Dermis microvascular lymphatic vessel endothelial cell (primary cell): ENCODE results near the gene MEIS3. TPM values are rescaled to one million over a fixed set of nuclear protein-coding genes. Genes with fewer than 3 reads are reported as not detected.
A peak's percentile ranks its signal among the peaks of the same experiment; 100 is the strongest.
"Not testable (repeated sequence)": the region's sequence is repeated elsewhere in the genome, so short reads cannot be mapped to it uniquely, and the experiment has no call there.

ENCODE experiments used
- DNase-seq, 2 donors: peaks; one replicate each; pipeline versions ENCODE4 v3.0.0 to v3.0.0-alpha.2; 2010; ENCODE audit warnings: low read depth in 2 of 2
- total RNA-seq: library from RNA; depleted of rRNA; stranded (reverse); fragments of >200 nt; gene quantifications from 2 replicates; pipeline ENCODE4 v1.2.1, GENCODE V29; 2014

The MEIS3 gene
- total RNA-seq, 1 donor from 2014 or later = 0.26 TPM

DNA sequence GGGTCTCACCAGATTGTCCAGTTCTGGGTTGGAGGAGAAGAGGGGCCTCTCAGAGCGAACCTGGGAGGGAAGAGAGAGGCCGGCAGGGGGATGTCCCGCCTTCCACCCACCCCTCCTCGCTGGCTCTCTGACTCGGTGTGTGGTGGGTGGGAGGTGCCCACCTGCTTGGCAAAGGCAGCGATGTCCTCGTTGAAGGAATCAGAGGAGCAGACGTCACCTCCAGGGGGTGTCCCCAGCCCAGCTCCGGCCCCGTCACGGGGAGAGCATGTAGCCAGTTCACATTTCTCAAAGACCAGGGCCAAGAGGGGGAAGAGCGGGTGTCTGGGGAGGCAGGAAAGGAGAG, 2.7 kb downstream of the MEIS3 start:
- no peak for DNase-seq

DNA sequence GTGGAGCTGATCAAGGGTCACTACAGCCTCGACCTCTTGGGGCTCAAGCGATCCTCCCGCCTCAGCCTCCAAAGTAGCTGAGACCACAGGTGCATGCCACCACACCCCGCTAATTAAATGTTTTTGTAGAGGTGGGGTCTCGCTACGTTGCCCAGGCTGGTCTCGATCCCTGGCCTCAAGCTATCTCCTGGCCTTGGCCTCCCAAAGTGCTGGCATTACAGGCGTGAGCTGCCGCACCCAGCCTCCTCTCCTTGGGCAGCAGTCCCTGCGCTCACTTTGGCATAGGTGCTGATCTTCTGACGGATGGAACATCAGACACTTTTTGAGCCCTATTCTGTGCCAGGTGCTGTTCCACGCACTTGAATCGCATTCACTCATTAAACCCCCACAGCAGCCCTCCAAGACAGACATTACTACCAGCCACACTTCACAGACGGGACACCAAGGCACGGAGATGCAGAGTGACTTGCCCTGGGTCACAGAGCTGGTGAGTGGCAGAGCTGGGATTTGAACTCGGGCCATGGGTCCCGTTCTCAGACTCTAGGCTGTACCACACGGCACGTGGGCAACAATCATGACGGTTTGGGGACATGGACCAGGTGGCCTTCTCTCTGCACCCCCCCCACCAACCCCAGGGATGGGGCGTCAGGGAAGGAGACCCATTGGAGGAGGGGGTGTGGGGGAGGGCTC, 3.2 kb downstream of the MEIS3 start:
- DNase-seq = no peak

DNA sequence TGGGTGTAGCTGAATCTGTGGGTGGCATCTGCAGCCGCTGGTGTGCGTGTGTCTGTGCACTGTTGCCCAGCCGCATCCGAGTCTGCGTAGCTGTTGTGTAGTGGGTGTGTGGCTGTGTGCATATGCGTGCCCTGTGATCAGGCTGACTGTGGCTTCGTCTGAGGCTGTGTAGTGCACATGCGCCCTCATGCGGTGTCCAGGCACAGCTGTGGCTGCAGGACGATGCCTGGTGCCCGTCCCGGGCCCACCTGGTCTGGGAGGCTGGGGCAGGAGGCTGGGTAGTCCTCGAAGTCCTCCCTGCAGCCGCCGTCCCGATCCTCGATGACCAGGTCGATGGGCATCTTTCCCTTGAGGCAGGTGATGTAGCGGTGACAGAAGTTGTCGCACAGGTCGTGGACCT, 4.9 kb downstream of the MEIS3 start:
- DNase-seq = peak; percentile 26 to 57

DNA sequence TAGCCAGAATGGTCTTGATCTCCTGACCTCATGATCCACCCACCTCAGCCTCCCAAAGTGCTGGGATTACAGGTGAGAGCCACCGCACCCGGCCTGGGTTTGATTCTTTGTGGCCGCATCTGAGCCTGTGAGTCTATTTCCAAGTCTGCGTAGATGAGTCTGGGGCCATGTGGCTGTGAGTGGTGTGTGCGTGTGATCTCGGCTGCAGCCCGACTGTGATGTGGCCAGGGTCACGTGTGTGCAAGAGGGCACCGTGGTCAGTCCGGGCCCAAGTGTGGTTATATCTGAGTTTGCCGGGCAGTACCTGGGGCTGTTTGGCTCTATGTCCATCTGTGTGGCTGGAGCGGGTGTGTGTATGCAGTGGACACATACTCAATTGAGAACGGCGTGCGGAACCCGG, 5.4 kb downstream of the MEIS3 start:
- no peak for DNase-seq

DNA sequence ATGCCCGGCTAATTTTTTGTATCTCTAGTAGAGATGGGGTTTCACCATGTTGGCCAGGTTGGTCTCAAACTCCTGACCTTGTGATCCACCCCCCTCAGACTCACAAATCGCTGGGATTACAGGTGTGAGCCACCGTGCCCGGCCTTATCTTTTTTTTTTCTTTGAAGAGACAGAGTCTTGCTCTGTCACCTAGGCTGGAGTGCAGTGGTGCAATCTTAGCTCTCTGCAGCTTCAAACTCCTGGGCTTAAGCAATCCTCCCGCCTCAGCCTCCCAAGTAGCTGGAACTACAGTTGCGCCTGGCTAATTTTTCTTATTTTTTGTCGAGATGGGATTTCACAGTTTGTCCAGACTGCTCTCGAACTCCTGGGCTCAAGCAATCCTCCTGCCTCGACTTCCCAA, 7.6 kb downstream of the MEIS3 start:
- not testable (repeated sequence) for DNase-seq

- DNase-seq = no peak
These were observed 8.2 kb downstream of the MEIS3 start for GRCh38 chr19:47411101-47411500.

DNA sequence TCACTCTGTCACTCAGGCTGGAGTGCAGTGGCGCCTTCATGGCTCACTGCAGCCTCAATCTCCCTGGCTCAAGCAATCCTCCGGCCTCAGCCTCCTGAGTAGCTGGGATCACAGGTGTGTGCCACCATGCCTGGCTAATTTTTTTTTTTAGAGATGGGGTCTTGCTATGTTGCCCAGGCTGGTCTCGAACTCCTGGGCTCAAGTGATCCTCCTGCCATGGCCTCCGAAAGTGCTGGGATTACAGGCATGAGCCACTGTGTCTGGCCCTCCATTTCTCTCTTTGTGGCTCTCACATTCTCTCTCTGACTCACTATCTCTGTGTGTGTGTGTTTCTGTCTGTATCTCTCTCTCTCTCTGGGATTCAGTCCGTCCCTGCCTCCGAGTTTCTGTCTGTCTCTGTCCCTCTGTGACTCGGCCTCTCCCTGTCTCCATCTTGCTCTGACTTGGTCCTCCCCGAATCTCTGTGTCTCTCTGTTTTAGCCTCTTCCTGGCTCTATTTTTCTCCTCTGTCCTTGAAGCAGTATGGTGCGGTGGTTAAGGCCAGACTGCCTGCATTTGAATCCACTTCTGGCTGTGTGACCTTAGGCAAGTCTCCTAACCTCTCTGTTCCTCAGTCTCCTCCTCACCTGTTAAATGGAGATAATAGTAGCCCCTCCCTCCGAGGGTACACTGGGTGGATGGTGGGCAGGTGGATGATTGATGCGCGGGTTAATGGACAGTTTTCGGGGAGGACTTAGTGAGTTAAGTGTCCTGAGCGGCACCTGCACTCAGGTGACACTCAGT, 11.0 kb downstream of the MEIS3 start:
- no peak for DNase-seq

DNA sequence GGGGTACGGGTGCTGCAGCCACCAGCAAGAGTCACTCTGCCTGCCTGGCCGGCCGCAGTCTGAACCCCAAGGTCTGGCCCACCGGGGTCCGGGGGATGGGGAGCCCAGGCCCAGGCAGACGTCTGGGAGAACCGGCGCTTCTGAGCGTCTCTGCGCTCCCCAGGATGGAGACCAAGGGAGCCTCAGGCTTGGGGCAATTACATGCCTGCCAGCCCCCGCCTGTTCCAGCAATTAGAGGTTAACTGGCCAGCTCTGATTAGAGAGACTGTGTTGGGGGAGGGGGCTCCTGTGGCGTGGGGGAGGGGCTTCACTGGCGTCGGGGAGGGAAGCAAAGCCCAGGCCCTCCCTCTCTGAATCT, 11.9 kb downstream of the MEIS3 start:
- DNase-seq = no peak

GRCh38 chr19:47406711-47407416, 12.5 kb downstream of the MEIS3 start:
- peak in 1 of 2 donors; percentile 40 for DNase-seq

- DNase-seq = no peak
These were observed 13.4 kb downstream of the MEIS3 start for GRCh38 chr19:47405854-47406417.

- DNase-seq = no peak
These were observed 14.2 kb downstream of the MEIS3 start for GRCh38 chr19:47405197-47405550.

- DNase-seq = no peak
These were observed 14.8 kb downstream of the MEIS3 start for GRCh38 chr19:47404334-47405196.

DNA sequence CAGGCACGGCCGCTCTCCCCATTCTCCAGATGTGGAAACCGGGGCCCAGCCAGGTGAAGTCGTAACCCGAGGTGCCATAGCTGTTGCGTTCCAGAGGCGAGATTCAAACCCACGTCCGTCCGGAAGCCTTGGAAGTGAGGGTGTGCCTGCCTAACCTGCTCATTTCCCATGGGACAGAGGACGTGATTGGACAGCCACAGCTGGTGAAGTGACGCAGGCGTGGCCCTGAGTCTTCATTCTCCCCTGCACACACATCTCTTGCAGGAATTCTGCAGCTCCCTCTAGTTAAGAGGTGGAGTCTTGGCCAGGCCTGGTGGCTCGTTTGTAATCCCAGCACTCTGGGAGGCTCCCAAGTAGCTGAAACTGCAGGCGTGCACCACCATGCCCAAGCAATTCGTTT, 16.8 kb downstream of the MEIS3 start:
- DNase-seq = no peak

DNA sequence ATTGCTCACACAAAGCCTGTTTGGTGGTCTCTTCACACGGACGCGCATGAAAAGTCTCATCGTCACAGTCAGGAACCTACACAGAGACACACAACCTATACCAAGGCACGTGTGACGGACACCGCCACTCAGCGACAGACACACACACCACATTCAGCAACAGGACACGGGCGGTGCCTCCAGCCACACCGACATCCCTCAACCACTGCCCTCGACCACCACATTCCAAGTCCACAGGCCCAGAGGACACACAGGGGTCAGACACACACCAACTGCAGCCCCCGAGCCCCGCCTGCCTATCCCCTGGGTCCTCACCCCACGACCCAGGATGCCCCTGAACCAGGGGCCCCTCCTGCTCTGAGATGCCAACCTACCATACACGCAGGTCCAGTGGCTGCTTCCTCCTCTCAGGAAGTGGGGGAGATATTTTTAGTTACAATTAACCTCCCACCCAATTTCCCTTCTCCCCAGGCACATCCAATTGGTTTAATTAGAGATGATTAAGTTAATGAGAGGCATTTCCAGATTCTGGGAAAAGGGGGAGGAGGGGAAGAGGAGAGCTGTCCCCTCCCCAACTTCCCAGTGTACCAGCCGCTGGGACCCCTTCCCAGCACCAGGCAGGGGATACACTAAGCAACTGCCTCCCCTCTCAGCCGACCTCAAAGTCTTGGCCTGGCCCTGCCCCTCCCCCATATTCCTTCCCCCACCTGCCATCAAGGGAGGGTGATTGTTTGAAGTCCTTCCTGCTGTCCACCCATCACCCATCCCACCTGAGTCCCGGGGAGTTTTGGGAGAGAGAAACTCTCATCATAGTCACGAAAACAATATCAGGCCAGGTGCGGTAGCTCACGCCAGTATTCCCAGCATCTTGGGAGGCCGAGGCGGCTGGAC, 20.4 kb downstream of the MEIS3 start:
- no peak for DNase-seq

- DNase-seq = peak; percentile 55 to 72
These were observed 27.7 kb downstream of the MEIS3 start for GRCh38 chr19:47391510-47392223.

GRCh38 chr19:47390533-47391488, 28.5 kb downstream of the MEIS3 start:
- DNase-seq = no peak

GRCh38 chr19:47389150-47389556, 30.2 kb downstream of the MEIS3 start:
- no peak for DNase-seq

DNA sequence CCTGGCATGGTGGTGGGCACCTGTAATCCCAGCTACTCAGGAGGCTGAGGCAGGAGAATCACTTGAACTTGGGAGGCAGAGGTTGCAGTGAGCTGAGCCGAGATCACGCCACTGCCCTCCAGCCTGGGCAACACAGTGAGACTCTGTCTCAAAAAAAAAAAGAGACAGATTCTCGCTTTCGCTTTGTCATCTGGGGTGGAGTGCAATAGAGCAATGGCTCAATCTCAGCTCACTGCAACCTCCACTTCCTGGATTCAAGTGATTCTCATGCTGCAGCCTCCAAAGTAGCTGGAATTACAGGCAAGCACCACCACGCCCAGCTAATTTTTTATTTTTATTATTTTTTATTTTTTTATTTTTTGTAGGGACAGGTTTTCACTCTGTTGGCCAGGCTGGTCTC, 30.6 kb downstream of the MEIS3 start:
- DNase-seq = not testable (repeated sequence)

- DNase-seq = not testable (repeated sequence)
These were observed 31.7 kb downstream of the MEIS3 start for GRCh38 chr19:47387623-47388022.
